ENCODE measurements around the gene NFKB2. TPM values are rescaled to one million over a fixed set of nuclear protein-coding genes. Genes with fewer than 3 reads are reported as not detected.
A peak's percentile ranks its signal among the peaks of the same experiment; 100 is the strongest.

Gene NFKB2
- 19.8 TPM for total RNA-seq

DNA sequence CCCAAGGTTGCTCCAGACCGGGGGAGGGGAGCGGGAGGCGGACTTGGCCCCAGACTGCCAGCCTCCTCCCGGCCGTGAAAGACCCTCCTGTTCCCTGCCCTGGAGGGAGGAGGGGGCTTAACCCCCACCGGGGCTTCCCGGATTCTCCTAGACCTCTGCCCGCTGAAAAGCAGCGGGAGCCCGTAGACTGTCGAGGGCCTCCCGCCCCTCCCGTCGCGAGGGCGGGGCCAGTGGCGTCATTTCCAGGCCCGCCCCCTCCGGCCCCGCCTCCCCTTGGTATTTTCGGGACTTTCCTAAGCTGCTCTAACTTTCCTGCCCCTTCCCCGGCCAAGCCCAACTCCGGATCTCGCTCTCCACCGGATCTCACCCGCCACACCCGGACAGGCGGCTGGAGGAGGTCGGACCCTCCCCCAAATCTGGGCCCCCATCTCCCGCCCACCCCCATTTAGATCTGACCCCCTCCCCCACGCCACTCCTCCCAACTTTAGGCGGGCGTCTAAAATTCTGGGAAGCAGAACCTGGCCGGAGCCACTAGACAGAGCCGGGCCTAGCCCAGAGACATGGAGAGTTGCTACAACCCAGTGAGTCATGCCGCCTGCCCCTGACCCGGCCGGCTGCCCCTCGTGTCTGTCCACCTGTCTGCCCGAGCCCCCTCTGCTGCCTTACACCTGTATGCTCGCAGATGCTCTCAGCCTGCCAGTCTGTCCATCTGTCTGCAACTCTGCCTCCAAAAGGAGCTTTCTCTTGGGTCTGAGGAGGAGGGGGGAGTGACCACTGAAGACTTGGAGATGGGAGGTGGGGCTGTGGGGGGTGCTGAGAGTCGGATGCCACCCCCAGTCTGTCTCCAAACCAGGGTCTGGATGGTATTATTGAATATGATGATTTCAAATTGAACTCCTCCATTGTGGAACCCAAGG is at the start of gene NFKB2:
NFKB2 (plus strand) TSS at position 306 of the 917 bp plus-strand sequence; CDS start at position 561, 255 bp downstream.
- DNase-seq = peak; percentile 95

DNA sequence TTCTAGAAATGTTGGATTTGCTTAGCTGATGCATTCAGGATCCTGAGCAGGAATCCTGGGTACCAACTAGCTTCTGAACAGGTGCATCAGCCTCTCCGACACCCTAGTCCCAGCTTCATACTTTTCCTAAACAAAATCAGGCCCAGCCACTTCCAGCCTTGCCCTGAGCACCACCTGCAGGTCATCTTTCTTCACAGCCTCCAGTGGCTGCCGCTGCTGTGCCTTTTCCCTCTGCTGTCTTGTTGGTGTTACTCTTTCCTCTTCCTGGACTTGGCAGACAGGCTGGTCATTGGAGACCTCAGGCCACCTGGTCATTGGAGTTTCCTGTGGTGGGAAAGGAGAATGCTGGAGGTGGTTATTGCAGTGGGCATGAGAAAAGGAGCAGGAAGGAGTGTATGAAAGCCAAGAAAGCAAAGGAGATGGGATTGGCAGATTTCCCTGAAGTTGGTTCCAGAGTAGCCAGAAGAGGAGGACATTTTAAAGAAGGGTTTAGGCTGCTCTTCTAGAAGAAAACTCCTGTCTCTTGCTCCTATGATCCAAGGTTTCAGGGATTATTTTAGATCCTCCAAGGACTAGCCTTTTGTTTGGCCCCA is 48.2 kb upstream of the NFKB2 start:
- DNase-seq = peak; percentile 91

GRCh38 chr10:102352066-102352715 is 43.3 kb upstream of the NFKB2 start:
- peak; percentile 87 for DNase-seq

- DNase-seq = no peak
Measured at GRCh38 chr10:102354451-102354850, 41.1 kb upstream of the NFKB2 start.

GRCh38 chr10:102358712-102359382 is 36.7 kb upstream of the NFKB2 start:
- no peak for DNase-seq

GRCh38 chr10:102367441-102367840 is 28.1 kb upstream of the NFKB2 start:
- DNase-seq = no peak

- no peak for DNase-seq
Measured at GRCh38 chr10:102368077-102368476, 27.4 kb upstream of the NFKB2 start.

DNA sequence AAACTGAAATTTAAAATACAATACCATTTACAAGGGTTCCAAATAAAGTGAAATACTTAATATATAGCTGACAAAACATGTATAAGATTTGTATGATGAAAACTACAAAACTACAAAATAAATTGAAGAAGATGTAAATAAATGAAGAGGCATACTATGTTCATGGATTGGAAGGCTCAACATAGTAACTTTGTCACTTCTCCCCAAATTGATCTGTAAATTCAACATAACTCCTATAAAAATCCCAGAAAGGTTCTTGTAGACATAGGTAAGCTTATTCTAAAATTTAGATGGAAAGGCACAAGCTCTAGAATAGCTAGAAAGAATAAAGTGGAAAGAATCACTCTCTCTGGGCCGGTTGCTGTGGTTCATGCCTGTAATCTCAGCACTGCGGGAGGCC is 24.2 kb upstream of the NFKB2 start:
- DNase-seq = no peak

GRCh38 chr10:102375250-102375649 is 20.3 kb upstream of the NFKB2 start:
- no peak for DNase-seq

- no peak for DNase-seq
Measured at GRCh38 chr10:102375867-102376266, 19.6 kb upstream of the NFKB2 start.

DNA sequence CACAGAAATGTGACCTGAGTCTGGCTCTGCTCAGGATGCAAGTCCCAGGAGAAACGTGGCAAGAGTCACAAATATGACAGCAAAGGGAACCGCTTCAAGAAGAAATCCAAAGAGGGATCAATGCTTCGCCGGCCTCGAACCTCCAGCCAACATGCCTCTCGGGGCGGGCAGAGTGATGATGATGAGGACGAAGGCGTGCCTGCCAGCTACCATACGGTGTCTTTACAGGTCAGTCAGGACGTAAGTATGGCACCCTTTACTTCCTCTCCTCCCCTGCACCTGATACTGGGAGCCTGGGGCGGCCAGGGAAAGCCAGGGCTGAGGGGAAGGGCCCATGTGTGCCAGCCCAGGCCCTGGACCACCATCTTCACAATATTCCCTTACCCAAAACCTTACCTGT is 18.6 kb upstream of the NFKB2 start:
- no peak for DNase-seq

GRCh38 chr10:102379383-102379782 is 16.1 kb upstream of the NFKB2 start:
- no peak for DNase-seq

DNA sequence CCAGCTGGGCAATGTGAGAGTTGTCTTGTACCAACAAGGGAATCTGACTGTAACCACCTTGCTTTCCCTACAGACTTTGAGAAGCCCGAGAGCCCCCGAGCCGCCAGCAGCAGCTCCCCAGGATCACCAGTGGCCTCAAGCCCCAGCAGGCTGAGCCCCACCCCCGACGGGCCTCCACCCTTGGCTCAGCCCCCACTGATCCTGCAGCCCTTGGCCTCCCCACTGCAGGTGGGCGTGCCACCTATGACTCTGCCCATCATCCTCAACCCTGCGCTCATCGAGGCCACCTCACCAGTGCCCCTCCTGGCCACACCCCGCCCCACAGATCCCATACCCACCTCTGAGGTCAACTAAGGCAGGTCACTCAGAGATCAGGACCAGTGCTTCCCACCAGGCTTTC is 13.5 kb upstream of the NFKB2 start:
- DNase-seq = no peak

DNA sequence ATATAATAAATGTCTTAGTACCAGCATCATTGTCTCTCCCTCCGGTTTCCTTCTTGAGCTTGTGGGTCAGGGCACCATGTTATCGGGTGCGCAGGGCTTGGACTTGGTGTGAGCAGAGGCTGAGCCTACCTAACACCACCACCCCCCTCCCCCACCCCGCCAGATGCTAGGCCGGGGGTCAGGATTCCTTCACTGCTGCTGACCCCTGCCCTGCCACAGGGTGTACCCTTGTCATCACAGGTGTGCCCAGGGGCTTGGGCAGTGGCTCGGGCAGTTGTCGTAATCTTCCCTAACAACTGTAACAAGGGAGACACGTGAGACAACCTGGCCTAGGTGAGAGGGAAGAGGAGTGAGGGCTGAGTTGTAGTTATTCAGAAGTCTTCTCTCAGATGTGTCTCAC is 12.6 kb upstream of the NFKB2 start:
- no peak for DNase-seq

DNA sequence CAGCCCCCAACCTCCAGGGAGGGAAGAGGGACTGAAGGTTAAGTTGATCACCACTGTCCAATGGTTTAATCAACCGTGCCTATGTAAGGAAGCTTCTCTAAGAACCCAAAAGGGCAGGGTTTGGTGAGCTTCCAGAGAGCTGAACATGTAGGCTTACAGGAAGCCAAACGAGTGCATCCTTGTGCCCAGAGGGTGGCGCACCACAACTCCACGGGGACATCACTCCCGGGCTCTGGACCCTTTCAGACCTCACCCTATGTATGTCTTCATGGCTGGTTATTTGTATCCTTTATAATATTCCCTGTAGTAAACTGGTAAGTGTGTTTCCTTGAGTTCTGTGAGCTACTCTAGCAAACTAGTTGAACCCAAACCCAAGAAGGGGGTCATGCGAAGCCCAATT is 11.5 kb upstream of the NFKB2 start:
- no peak for DNase-seq

DNA sequence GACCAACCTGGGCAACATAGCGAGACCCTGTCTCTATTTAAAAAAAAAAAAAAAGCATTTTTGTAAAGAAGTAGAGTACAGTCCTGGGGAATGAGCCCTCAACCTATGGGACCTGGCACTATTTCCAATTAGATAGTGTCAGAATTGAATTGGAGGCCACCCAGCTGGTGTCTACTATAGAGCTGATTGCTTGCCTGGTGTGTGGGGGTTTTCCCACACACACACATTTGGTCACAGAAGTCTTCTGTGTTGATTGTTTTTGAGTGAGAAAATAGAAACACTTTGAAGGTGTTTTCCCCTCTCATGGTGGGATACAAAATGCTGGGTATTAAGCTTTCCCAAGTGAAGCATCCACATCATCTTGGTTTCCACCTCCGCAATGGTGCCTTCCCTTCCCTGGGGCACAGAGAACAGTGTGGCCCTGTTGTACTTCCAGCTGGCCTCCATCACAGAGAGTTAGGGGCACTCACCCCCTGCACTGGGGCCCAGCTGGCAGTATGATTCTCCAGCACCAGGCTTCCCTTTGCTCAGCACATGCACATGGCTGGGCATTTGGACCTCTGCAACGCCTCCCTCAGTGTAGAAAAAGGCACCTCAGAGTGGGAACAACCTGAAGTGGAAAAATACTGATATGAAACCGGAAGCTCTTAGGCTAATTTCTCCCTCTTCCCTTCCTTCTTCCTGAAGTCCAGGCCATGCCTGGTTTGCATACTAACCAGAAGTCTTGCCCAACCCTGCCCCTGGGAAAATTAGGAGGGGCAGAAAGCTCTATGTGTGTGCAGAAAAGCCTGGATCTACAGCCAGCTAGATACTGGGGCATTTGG is 10.7 kb upstream of the NFKB2 start:
- no peak for DNase-seq

DNA sequence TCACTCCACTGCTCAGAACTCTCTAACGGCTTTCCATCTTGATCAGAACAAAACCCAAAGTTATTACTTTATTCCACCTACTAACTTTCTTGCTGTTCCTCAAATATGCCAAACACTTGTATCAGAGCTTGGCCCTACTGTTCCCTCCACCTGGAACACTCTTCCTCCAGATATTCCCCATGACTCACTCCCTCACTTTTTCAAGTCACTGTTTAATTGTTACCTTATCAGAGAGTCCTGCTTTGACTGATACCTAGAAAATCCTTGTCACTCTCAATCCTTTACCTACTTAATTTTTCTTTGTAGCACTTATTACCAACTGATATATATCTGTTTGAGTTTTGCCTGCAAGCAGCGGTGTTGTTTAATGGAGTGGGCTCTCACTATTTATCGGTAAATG is 5.6 kb upstream of the NFKB2 start:
- DNase-seq = no peak

- no peak for DNase-seq
Measured at GRCh38 chr10:102392306-102392705, 3.2 kb upstream of the NFKB2 start.

DNA sequence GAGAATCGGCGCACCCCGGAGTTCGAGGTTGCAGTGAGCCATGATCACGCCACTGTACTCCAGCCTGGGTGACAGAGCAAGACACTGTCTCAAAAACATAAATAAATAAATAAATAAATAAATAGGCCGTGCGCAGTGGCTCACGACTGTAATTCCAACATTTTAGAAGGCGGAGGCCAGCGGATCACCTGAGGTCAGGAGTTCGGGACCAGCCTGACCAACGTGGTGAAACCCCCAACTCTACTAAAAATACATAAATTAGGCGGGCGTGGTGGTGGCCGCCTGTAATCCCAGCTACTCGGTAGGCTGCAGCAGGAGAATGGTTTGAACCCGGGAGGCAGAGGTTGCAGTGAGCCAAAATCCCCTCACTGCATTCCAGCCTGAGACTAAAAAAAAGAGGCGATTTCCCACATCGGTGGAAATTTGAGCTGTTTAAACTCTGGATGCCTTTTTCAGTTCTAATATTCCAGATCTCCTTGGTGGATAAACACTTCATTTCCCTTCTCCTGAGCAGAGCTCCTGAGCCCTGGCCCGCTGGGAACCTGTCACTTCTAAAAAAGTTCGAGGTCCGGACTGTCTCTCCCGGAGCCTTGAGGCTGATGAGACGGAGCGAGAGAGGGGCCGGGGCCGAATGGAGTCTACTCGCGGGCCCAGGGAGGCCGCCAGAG is 2.0 kb upstream of the NFKB2 start:
- DNase-seq = no peak

DNA sequence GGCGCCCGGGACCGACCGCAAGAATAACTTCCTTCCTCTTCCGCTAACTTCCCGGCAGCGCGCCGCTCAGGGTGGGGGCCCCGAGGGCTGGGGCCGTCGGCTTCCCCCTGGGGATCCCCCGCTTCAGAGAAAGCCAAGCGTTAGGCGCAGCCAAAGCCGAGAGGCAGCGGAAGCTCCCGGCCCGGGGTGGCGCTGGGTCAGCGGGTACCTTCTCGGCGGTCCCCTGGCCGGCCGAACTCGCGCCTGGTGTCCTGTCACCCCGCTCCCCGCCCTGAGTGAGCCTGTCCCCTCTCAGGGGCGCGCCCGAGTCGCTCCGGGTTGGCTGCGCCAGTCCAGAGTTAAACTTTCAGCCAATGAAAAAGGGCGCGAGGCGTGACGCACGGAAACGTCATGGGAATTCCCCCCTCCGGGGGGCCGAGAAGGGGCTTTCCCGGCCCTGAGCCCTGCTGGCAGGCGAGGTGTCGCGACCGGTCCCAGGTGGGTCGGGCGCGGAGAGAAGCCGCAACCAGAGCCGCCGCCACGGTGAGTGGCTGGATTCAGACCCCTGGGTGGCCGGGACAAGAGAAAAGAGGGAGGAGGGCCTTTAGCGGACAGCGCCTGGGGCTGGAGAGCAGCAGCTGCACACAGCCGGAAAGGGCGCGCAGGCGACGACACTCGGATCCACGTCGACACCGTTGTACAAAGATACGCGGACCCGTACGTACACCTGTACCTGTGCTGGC is 1.3 kb upstream of the NFKB2 start:
- DNase-seq = peak; percentile 96
